K562 (cell line): ENCODE results near the gene RPP14. TPM values are rescaled to one million over a fixed set of nuclear protein-coding genes. Genes with fewer than 3 reads are reported as not detected.
A peak's percentile ranks its signal among the peaks of the same experiment; 100 is the strongest.

Source experiments
- ATAC-seq: fragments of 200-7000 bp; cut with Tn5 transposase; 3 replicates; pipeline ENCODE4 v1.9.1; 2020; ENCODE audit warnings: moderate library complexity
- Bru-seq: library from RNA; stranded (reverse); fragments of 400-500 nt; gene quantifications from one replicate; lab custom pipeline; 2021; lab: Mats Ljungman, UMichigan
- BruChase-seq, 2 experiments: library from RNA; stranded (reverse); fragments of 400-500 nt; gene quantifications; one replicate each; lab custom pipeline; 2021; lab: Mats Ljungman, UMichigan
- BruUV-seq: library from RNA; stranded (reverse); fragments of 400-500 nt; replicated peaks from 2 replicates; lab custom pipeline; 2021; lab: Mats Ljungman, UMichigan
- CTCF ChIA-PET: fragments of 300-600 bp; formaldehyde crosslinking; extraction: SDS; loops from one replicate; lab custom pipeline; 2021; ENCODE audit warnings: low intra/inter-chr PET ratio; lab: Yijun Ruan, JAX
- POLR2A ChIA-PET: fragments of 300-600, 350-650 bp; sonication (Branson Sonifier 250); formaldehyde crosslinking; extraction: SDS; loops from one replicate; lab custom pipeline; 2021; ENCODE audit warnings: antibody characterized with exemption, inconsistent platforms; lab: Yijun Ruan, JAX
- DNase-seq, 4 experiments: peaks; one replicate each; pipeline versions ENCODE4 v3.0.0 to v3.0.0-alpha.2; 2011 to 2018; ENCODE audit warnings: low spot score in 3 of 4, mixed read lengths in 3 of 4; ENCODE audit errors: extremely low read depth in 1 of 4
- FAIRE-seq: peaks from 2 replicates; lab custom pipeline; 2011; peaks lifted over from hg19 to GRCh38; lab: Jason Lieb, UNC
- H2AFZ ChIP-seq: 2 replicates; pipeline ENCODE4 v1.6.0; 2011; ENCODE audit warnings: low read depth, low read length, control low read depth, inconsistent platforms
- H3K27ac ChIP-seq: fragments of 200-600 bp; 3 replicates; pipeline ENCODE4 v1.8.0; 2011; ENCODE audit warnings: low read depth, mild to moderate bottlenecking, control low read depth, inconsistent platforms, low read length, moderate library complexity, mixed read lengths; ENCODE audit errors: extremely low read depth
- H3K27me3 ChIP-seq, 2 experiments: fragments of 300-600 bp in 1 of 2; 2 replicates in 1 of 2; 3 replicates in 1 of 2; pipeline versions ENCODE4 v1.6.0 to v1.8.0; 2011; ENCODE audit warnings: inconsistent platforms in 2 of 2, low read length in 2 of 2, mild to moderate bottlenecking in 1 of 2, mixed read lengths in 1 of 2, moderate library complexity in 1 of 2; ENCODE audit not compliant: control insufficient read depth in 2 of 2, insufficient read depth in 2 of 2
- H3K36me3 ChIP-seq: fragments of 300-600 bp; 3 replicates; pipeline ENCODE4 v1.8.0; 2011; ENCODE audit warnings: mild to moderate bottlenecking, low read length, inconsistent platforms; ENCODE audit not compliant: control insufficient read depth, insufficient read depth
- H3K4me1 ChIP-seq, 2 experiments: fragments of 200-600 bp in 1 of 2; replicated peaks in 1 of 2; 2 replicates in 1 of 2; 3 replicates in 1 of 2; pipeline versions ENCODE4 v1.5.1 to v1.8.0; 2011; ENCODE audit warnings: inconsistent platforms in 2 of 2, low read length in 2 of 2, mild to moderate bottlenecking in 1 of 2, mixed read lengths in 1 of 2, moderate library complexity in 1 of 2; ENCODE audit not compliant: control insufficient read depth in 2 of 2, insufficient read depth in 2 of 2
- H3K4me2 ChIP-seq: 2 replicates; pipeline ENCODE4 v1.6.1; 2011; ENCODE audit warnings: low read length, control low read depth, inconsistent platforms, mixed read lengths; ENCODE audit not compliant: insufficient read depth
- H3K4me3 ChIP-seq: fragments of 200-600 bp; sonication (generic), shearing (Covaris generic); 2 replicates; pipeline ENCODE4 v1.5.1; 2016; ENCODE audit warnings: control low read depth, inconsistent platforms
- H3K79me2 ChIP-seq: fragments of 200-600 bp; 3 replicates; pipeline ENCODE4 v1.8.0; 2011; ENCODE audit warnings: low read length, inconsistent platforms; ENCODE audit not compliant: control insufficient read depth, insufficient read depth
- H3K9ac ChIP-seq, 2 experiments: 2 replicates each; pipeline versions ENCODE4 v1.6.0 to v1.6.1; 2011; ENCODE audit warnings: low read depth in 2 of 2, low read length in 2 of 2, control low read depth in 1 of 2, inconsistent platforms in 1 of 2, mild to moderate bottlenecking in 1 of 2, mixed read lengths in 1 of 2; ENCODE audit not compliant: insufficient read depth in 1 of 2
- H3K9me1 ChIP-seq: one replicate; pipeline ENCODE4 v1.6.0; 2011; ENCODE audit warnings: inconsistent platforms, mild to moderate bottlenecking, low read length, moderate library complexity; ENCODE audit not compliant: control insufficient read depth, insufficient read depth
- H3K9me3 ChIP-seq: replicated peaks from 2 replicates; pipeline ENCODE4 v1.5.1; 2011; ENCODE audit warnings: low read depth, low read length, inconsistent platforms; ENCODE audit not compliant: control insufficient read depth, insufficient read depth
- H4K20me1 ChIP-seq: replicated peaks from 2 replicates; pipeline ENCODE4 v1.6.1; 2011; ENCODE audit warnings: low read length, inconsistent platforms, mixed read lengths; ENCODE audit not compliant: control insufficient read depth, insufficient read depth
- JUN ChIP-seq, 2 experiments: sonication (generic) in 1 of 2; formaldehyde crosslinking in 1 of 2; IDR thresholded peaks; 2 replicates each; pipeline versions ENCODE4 v1.6.1 to v1.8.0; 2012 to 2022; ENCODE audit warnings: borderline replicate concordance in 2 of 2, mild to moderate bottlenecking in 2 of 2, improper control_type of control experiment in 1 of 2, low read depth in 1 of 2, low read length in 1 of 2, missing genetic modification reagents in 1 of 2
- SMARCE1 ChIP-seq: fragments of 450-650 bp; IDR thresholded peaks from 2 replicates; pipeline ENCODE4 v1.7.1; 2016; ENCODE audit warnings: mild to moderate bottlenecking
- TAF7 ChIP-seq: fragments of 450-650 bp; IDR thresholded peaks from 2 replicates; pipeline ENCODE4 v1.6.1; 2016; ENCODE audit warnings: missing genetic modification characterization, missing compliant biosample characterization
- ZNF407 ChIP-seq: fragments of 450-650 bp; IDR thresholded peaks from 2 replicates; pipeline ENCODE4 v1.6.1; 2016; ENCODE audit warnings: low read depth
- ZSCAN32 ChIP-seq: fragments of 450-650 bp; formaldehyde crosslinking; IDR thresholded peaks from 2 replicates; pipeline ENCODE4 v1.4.0; 2020; ENCODE audit warnings: mild to moderate bottlenecking, moderate library complexity
- WGBS: fragments of 100-300 bp; shearing (Covaris generic); methylation state at CpG from one replicate; pipeline ENCODE4 v1.1.6; 2016; ENCODE audit warnings: low coverage, mixed read lengths; ENCODE audit not compliant: insufficient coverage; ENCODE audit errors: missing lambda C conversion rate; 5-methylcytosine and 5-hydroxymethylcytosine counted together
- in situ Hi-C: fragments of 300-500 bp; cut with MboI; formaldehyde crosslinking; loops from 4 replicates; pipeline ENCODE4 v1.15.0; 2018; ENCODE audit warnings: inconsistent platforms, mixed read lengths
- intact Hi-C: fragments of 100-400 bp; cut with micrococcal nuclease; formaldehyde crosslinking; loops from 2 replicates; pipeline ENCODE4 v1.14.2; 2022
- long read RNA-seq, 3 experiments: library from polyadenylated mRNA in 2 of 3; library from RNA in 1 of 3; unstranded in 2 of 3; stranded (forward) in 1 of 3; transcript quantifications; one replicate each; pipeline ENCODE4 v2.0.0, GENCODE V29; 2019 to 2022
- polyA minus RNA-seq, 3 experiments: library from RNA; depleted of rRNA, polyadenylated mRNA; stranded (reverse); fragments of >200 nt; gene quantifications; 2 replicates each; pipeline ENCODE4 v1.2.3, GENCODE V29; 2011
- polyA plus RNA-seq, 8 experiments: library from polyadenylated mRNA; depleted of rRNA in 4 of 8; stranded (reverse) in 5 of 8; unstranded in 3 of 8; fragments of >200 nt; fragmentation: Nextera tagmentation in 2 of 8; fragmentation: Illumina TruSeq in 1 of 8; extraction: Ambion mirVana in 2 of 8; extraction: Trizol in 1 of 8; gene quantifications; 2 replicates each; pipeline versions ENCODE4 v1.2.1 to v1.2.3, GENCODE V29; 2011 to 2014; ENCODE audit warnings: inconsistent platforms in 1 of 8, missing spikeins in 1 of 8
- total RNA-seq, 7 experiments: library from RNA; depleted of rRNA in 6 of 7; stranded (reverse); fragments of >200 nt in 6 of 7; fragmentation: Illumina TruSeq in 2 of 7; extraction: Trizol in 2 of 7; gene quantifications; 2 replicates each; pipeline versions ENCODE4 v1.2.1 to v1.2.3, GENCODE V29; 2011 to 2021; ENCODE audit warnings: low replicate concordance in 1 of 7

RPP14 gene
- 25.4 and 29.4 TPM in 2 replicates for total RNA-seq (2011; cell fraction: chromatin; rRNA removed; ENCODE audit: low replicate concordance)
- total RNA-seq (2011; cell fraction: nucleolus; rRNA removed), result 14.8 and 18.0 TPM in 2 replicates
- 24.8 and 46.7 TPM in 2 replicates for total RNA-seq (2011; cell fraction: nucleoplasm; rRNA removed)
- total RNA-seq (2014; rRNA removed) (13.9 and 15.9 TPM in 2 replicates), total RNA-seq (2014; rRNA removed; fragmentation: Illumina TruSeq; extraction: Trizol) (13.5 and 15.5 TPM in 2 replicates), total RNA-seq (2015; rRNA removed; fragmentation: Illumina TruSeq; extraction: Trizol) (19.9 and 20.4 TPM in 2 replicates), total RNA-seq (2021) (14.9 and 17.0 TPM in 2 replicates), polyA plus RNA-seq (2011; rRNA removed) (14.7 and 18.9 TPM in 2 replicates), polyA plus RNA-seq (2014; fragmentation: Illumina TruSeq; extraction: Trizol) (14.6 and 15.4 TPM in 2 replicates), polyA plus RNA-seq (2014; fragmentation: Nextera tagmentation; extraction: Ambion mirVana) (10 to 100 TPM; 20.5 to 20.8 TPM), polyA plus RNA-seq (2014; rRNA removed) (15.1 and 19.0 TPM in 2 replicates), polyA minus RNA-seq (2011; rRNA and poly(A)+ RNA removed) (17.9 and 18.2 TPM in 2 replicates), Bru-seq, nascent RNA (percentile 66 among the genes with signal in this experiment), BruChase-seq, experiment 1, labeled RNA remaining after a 2-hour chase (percentile 79 among the genes with signal in this experiment), BruChase-seq, experiment 2, labeled RNA remaining after a 6-hour chase (percentile 83 among the genes with signal in this experiment)
- polyA plus RNA-seq (2011; cell fraction: cytosol; rRNA removed), result 6.3 and 12.9 TPM in 2 replicates
- 6.7 and 9.4 TPM in 2 replicates for polyA plus RNA-seq (2011; cell fraction: nucleus; rRNA removed)
- 6.3 and 9.3 TPM in 2 replicates for polyA plus RNA-seq (2012)
- 5.6 and 8.6 TPM in 2 replicates for polyA minus RNA-seq (2011; cell fraction: cytosol; rRNA and poly(A)+ RNA removed)
- polyA minus RNA-seq (2011; cell fraction: nucleus; rRNA and poly(A)+ RNA removed), result 5.0 and 7.9 TPM in 2 replicates
- long read RNA-seq, experiment 1, full-length matches to known transcripts, result 40 of 50 reads
- long read RNA-seq, experiment 1, partial matches to known transcripts, result 1 of 50 reads
- long read RNA-seq, experiment 1, other reads (novel, unspliced or antisense), result 9 of 50 reads
- long read RNA-seq, experiment 2, full-length matches to known transcripts, result 3 of 11 reads
- long read RNA-seq, experiment 2, partial matches to known transcripts, result 0 of 11 reads
- long read RNA-seq, experiment 2, other reads (novel, unspliced or antisense), result 8 of 11 reads
- long read RNA-seq, experiment 3, full-length matches to known transcripts, result 17 of 21 reads
- long read RNA-seq, experiment 3, partial matches to known transcripts, result 0 of 21 reads
- long read RNA-seq, experiment 3, other reads (novel, unspliced or antisense), result 4 of 21 reads

DNA sequence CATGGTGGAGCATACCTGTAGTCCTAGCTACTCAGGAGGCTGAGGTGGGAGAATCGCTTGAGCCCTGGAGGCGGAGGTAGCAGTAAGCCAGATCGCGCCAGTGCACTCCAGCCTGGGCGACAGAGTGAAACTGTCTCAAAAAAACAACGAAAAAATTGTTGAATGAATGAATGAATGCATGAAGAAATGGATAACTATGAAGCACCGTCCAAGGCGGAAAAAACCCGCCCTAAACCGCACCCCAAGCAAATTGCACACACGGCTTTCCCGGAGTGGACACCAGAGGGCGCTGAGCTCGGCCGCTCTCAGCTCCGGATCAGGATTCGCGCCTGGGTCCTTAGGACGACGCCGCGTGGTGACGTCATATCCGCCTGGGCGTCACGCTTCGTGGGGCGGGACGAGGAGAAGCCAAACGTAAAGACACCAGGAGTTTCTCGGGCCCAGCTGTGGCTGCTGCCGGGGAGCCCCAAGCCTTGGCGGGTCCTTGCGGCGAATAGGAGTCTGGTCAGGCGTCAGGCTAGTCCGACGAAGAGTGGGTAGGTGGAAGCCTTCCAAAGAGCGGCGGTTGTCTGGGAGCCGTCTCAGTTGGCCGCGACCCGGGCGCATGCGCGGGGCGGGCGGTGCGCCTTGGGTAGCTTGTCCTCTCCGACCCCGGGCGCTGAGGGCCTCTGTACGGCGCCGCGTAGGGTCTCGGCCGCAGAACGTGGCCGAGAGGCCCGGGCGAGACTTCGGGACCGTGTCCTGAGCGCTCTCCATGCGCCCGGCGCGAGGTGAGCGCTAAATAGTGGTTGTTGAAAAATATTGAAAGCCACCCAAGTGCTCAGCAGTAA lies at the start of gene RPP14, which contains the start of gene HTD2:
TSS of gene RPP14 (plus strand) at position 364 of the 830 bp plus-strand sequence. CDS start 4,085 bp downstream, outside the sequence.
TSS of gene HTD2 (plus strand) at position 639 of the 830 bp plus-strand sequence. CDS start 11,094 bp downstream, outside the sequence.
- FAIRE-seq (peak; percentile 94), DNase-seq (peak; percentile 88 to 96 (median 90)), ATAC-seq (peak; percentile 95)
- Histone ChIP-seq H3K9ac (peak within 1 kb of the TSS; percentile 89 to 96), H3K9me1 (no peaks in the 10 kb centered on the region), H3K79me2 (peaks cover 41% of the 10 kb centered on the region), H2AFZ (peak within 1 kb of the TSS; percentile 97), H3K4me1 (peaks cover 0 to 7% of the 10 kb centered on the region in 2 experiments; a peak in 3 of 5 replicates), H3K36me3 (peaks cover 33% of the 10 kb centered on the region; the same call in 2 of the 3 replicates), H3K27ac (peak within 1 kb of the TSS; percentile 96), H3K4me3 (peak within 1 kb of the TSS; percentile 80), H3K4me2 (peak within 1 kb of the TSS; percentile 88), H3K27me3 (no peaks in the 10 kb centered on the region), H4K20me1 (peaks cover 8% of the 10 kb centered on the region; the same call in 1 of the 2 replicates), H3K9me3 (peaks cover 5% of the 10 kb centered on the region; the same call in 1 of the 2 replicates)
- intact Hi-C loops, result loop anchor here (2.0 to 10.0 kb wide), 3 partner anchors 106 to 329 kb away; no protein-coding TSS in a partner anchor
- CTCF ChIA-PET, result interaction anchor here (0.6 to 1.5 kb wide), 3 partner anchors 119 to 267 kb away, joined by 3 to 4 read pairs (median 3); no protein-coding TSS in a partner anchor
- WGBS, result 6% methylated on average over 42 of the region's 71 CpGs
- in situ Hi-C loops, result loop anchor here (5.0 to 10.0 kb wide), 2 partner anchors 119 to 301 kb away; partner anchors contain the start of gene FLNB
- no TSS peak for BruUV-seq
- POLR2A ChIA-PET, result interaction anchor here (0.6 to 2.4 kb wide), 15 partner anchors 11 to 619 kb away, joined by 3 to 18 read pairs (median 3); partner anchors contain the start of gene KCTD6
- no peak for TF ChIP-seq SMARCE1
- 0 out of 2 replicates have a peak, but pooled peaks have one; percentile 15 for TF ChIP-seq ZNF407
- peak; percentile 89 for TF ChIP-seq JUN (IDR thresholded peaks at IDR 0.05; ENCODE audit: borderline replicate concordance, low read depth, low read length)
- 0 out of 2 replicates have a peak, but pooled peaks have one; percentile 75 for TF ChIP-seq JUN (CRISPR knock-in tag; IDR thresholded peaks at IDR 0.05; ENCODE audit: borderline replicate concordance)
- TF ChIP-seq TAF7 (tag), result peak; percentile 15; the same call in 1 of the 2 replicates
- no peak for TF ChIP-seq ZSCAN32 (CRISPR knock-in tag)
